Right renal cortex interstitium (tissue), 3 donors: ENCODE data around the gene TGFBR3. TPM values are rescaled to one million over a fixed set of nuclear protein-coding genes. Genes with fewer than 3 reads are reported as not detected.
A peak's percentile ranks its signal among the peaks of the same experiment; 100 is the strongest.
"Not testable (repeated sequence)": the region's sequence is repeated elsewhere in the genome, so short reads cannot be mapped to it uniquely, and the experiment has no call there.

Experiments used
- DNase-seq, 3 donors: peaks; one replicate each; pipeline ENCODE4 v3.0.0-alpha.2; 2013; ENCODE audit warnings: low read depth in 3 of 3, low spot score in 2 of 3
- polyA plus RNA-seq, 3 donors: library from polyadenylated mRNA; unstranded; fragments of 120-200 nt; gene quantifications; one replicate each; pipeline ENCODE4 v1.2.1, GENCODE V29; 2013; ENCODE audit not compliant: insufficient read length in 3 of 3

Gene TGFBR3
- polyA plus RNA-seq, 3 donors = 120 to 136 (median 132) TPM

- DNase-seq = peak in 2 of 3 donors; percentile 65 to 72
Observed at GRCh38 chr1:91851130-91852010, 34.6 kb downstream of the TGFBR3 start.

DNA sequence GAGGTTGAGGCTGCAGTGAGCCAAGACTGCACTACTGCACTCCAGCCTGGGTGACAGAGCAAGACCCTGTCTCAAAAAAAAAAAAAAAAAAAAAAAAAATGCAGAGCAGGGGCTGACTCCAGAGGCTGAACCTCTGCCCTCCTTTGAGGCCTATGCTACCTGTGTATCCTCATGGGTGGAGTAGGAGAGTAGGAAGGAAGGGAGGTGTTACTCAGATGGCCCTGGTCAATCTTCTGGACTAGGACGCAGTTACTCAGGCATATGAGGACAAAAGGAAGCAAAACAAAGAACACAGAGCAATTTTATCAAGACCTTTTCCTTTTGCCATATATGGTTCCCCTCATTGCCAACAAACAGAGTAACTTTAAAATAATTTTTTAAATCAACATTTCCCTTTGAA lies 35.2 kb downstream of the TGFBR3 start:
- DNase-seq = no peak

- no peak for DNase-seq
Observed at GRCh38 chr1:91847851-91848250, 38.1 kb downstream of the TGFBR3 start.

DNA sequence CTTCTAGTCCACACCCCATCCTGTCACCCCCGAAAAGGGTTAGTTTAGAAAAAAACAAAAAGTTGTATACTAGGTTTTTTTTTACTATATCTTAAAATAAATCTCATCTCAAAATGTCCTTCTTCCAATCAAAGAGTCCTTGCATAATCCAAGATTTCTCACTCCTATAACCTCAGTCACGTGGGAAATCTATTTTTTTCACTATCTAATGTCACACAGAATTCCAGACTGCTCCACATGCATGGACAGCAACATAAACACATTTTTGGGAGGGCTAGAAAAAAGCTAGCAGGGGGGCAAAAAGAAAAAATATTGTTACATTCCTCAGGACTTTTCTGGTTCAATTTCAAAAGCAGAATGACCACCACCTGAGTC lies 39.3 kb downstream of the TGFBR3 start:
- no peak for DNase-seq

GRCh38 chr1:91846007-91846638 lies 39.8 kb downstream of the TGFBR3 start:
- DNase-seq = peak in 2 of 3 donors; percentile 66 to 76

DNA sequence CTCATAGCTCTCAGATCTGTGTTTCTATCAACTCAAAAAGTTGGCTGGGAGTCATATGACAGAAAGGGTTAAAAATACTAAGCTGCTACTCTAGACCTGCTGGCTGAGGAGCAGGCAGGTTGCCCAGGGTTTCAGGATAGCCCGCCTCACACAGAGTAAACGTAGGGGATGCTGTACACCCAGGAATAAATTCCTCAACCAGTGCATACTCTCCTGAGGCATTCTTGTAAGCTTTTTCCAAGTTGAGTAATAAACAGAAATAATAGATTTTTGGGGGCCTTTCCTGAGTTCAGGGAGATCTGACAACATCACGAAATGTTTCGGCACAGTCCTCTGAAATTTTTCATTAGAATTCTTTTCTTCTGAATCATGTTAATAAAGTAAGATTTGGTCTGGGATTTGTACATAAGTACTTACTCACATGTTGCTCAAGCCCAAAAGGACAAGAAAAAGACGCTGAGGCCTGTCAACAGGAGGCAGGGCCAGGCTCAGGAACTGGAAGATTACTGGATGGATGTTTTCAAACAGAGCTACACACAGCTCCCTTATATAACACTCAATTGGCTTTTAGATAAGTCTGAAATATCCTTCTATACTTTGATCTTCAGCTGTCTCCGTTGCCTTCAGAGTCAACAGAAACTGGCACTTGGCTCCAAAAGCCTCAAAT lies 41.0 kb downstream of the TGFBR3 start:
- no peak for DNase-seq

- no peak for DNase-seq
Observed at GRCh38 chr1:91843843-91844242, 42.1 kb downstream of the TGFBR3 start.

GRCh38 chr1:91842563-91842962 lies 43.4 kb downstream of the TGFBR3 start:
- DNase-seq = no peak

GRCh38 chr1:91842056-91842455 lies 43.9 kb downstream of the TGFBR3 start:
- no peak for DNase-seq

DNA sequence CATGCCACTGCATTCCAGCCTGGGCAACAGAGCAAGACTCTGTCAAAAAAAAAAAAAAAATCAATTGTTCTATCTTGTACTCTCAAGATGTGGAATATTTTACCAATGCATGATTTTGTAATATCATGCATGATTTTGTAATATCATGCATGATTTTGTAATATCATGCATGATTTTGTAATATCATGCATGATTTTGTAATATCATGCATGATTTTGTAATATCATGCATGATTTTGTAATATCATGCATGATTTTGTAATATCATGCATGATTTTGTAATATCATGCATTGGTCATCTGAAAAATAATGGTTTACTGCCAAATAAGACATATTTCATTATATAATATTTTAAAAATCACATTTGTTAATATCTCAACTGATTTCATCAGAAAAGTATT lies 45.7 kb downstream of the TGFBR3 start:
- DNase-seq = not testable (repeated sequence)

DNA sequence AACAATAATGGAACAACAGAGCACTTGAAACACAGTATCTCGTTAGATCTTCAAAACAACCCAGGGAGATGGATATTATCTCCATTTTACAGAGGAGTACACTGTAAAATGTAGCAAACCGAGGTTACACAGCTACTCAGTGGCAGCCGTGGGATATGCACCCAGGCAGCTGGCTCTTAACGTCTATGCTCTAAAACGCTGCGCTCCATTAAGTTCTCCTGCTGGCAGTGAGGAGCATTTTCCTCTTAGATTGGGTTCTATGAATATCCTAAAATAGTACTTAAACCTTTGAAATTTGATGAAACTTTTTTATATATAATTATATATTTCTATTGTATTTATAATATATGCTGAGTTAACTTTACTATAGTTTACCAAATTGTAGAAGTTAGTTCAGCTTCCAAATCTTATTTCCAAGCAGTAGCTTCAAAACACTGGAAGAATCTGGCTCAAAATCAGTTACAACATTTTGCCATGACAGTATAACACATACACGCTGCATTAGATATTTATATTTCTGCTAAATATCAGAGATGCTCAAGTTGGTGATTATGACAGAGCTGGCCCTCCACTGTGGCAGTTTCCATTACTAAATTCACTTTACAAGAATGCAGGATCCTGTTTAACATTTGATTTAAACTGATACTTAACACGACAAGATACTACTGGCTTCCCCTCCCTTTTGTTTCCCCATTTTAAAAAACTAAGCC lies 49.5 kb downstream of the TGFBR3 start:
- no peak for DNase-seq

- no peak for DNase-seq
Observed at GRCh38 chr1:91835087-91835521, 50.8 kb downstream of the TGFBR3 start.

- not testable (repeated sequence) for DNase-seq
Observed at GRCh38 chr1:91834549-91834948, 51.4 kb downstream of the TGFBR3 start.

DNA sequence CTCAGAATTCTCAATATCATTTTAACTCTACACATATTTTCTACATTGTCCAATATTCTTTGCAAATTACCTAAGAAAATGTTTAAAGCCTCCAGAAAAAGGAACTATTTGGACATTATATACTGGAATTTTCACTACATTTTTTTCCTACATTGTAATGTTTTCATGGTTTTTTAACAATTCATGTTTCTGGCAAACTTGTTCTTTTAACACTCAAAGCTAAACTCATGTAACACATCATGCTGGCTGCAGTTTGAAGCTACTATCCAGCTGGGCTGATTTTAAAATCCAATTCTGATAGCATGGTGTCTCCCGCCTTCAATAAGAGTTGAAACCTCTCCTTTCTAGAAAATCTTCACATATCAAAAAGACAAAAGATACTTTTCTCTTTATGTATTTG lies 52.0 kb downstream of the TGFBR3 start:
- DNase-seq = no peak

GRCh38 chr1:91831132-91831930 lies 54.6 kb downstream of the TGFBR3 start:
- DNase-seq = no peak

DNA sequence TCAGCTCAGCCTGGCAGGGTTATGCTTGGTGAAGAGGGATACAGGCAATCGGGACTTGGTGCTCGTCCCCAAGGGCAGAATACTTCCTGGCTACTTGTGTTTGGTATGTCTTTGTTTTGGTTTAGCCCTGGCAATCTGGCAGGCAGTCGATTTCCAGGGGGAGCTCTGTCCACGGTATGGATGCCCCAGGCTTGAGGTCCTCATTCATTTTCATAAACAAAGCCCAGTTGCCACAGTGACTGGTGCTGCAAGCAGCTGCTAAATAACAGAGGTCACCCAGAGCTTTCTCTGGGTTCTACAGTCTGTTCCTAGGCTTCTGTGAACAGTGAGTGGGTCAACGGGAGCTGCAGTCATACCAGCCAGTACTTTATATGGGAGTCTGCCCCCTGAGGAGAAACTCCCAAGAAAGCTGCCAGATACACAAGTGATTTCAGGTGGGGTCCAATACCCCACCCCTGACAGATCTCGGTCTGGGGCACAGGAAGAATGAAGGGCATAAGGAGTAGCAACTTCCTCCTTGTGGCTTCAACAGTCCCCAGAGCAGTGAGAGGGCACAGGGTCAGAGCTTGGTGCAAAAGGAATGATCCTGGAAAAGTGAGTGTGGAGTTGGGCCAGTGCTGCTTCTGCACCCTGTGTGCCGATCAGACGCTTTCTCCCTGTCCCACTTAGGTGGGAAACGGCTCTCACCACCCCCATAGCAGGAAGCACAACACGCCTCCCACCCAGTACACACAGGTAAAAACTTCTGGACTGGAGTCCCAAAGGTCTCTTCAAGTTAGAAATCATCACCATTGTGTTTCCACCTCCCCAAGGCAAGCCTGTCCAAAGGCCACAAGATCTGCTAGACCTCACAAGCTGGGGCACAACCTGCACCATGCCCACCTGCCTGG lies 55.5 kb downstream of the TGFBR3 start:
- DNase-seq = no peak

DNA sequence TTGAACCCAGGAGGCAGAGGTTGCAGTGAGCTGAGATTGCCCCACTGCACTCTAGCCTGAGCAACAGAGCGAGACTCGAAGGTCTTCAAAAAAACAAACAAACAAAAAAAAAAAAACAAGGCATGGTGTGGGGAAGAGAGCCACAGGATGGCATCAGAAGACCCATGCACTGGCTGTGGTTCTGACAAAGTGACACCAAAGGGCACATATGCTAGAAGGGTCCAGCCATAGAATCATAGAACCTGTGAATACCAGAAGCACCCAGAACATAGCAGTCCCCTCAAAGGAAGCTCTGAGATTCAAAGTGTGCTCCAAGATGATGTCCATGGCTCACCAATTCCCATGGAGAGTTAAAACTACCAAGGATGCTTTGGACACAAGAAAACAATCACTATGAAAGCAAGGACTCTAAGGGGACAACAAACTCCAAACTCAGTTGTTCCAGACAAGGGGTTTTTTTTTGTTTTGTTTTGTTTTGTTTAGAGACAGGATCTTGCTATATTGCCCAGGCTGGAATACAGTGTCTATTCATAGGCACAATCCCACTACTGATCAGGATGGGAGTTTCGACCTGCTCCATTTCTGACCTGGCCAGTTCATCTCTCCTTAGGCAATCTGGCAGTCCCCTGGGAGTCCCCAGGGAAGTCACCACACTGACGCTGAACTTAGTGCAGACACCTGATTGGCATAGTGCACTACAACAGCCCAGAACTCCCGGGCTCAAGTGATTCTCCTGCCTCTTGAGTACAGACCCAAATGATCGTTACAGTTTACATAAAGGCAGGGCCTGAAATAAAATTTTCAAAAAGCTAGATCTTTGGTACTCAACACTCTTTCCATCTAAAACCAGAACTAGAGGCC lies 56.4 kb downstream of the TGFBR3 start:
- no peak for DNase-seq

GRCh38 chr1:91828583-91829281 lies 57.2 kb downstream of the TGFBR3 start:
- no peak for DNase-seq
